GM12891 (cell line): ENCODE measurements around the gene CYP2J2.

Experiments used
- PAX5 ChIP-seq: IDR thresholded peaks from 2 replicates; pipeline ENCODE4 v1.6.1; 2011; ENCODE audit warnings: low read length, moderate library complexity, mild to moderate bottlenecking; ENCODE audit not compliant: insufficient read depth, severe bottlenecking
- POLR2A ChIP-seq: IDR thresholded peaks from 2 replicates; pipeline ENCODE4 v1.6.1; 2011; ENCODE audit warnings: low read depth, low read length, control low read depth
- POLR2AphosphoS5 ChIP-seq: IDR thresholded peaks from 2 replicates; pipeline ENCODE4 v1.6.1; 2011; ENCODE audit warnings: low read depth, low read length, control low read depth
- POU2F2 ChIP-seq: IDR thresholded peaks from 2 replicates; pipeline ENCODE4 v1.6.1; 2011; ENCODE audit warnings: low read depth, mild to moderate bottlenecking, control low read depth, low read length, moderate library complexity
- SPI1 ChIP-seq: IDR thresholded peaks from 2 replicates; pipeline ENCODE4 v1.6.1; 2011; ENCODE audit warnings: low read depth, low read length, control low read depth
- TAF1 ChIP-seq: IDR thresholded peaks from 2 replicates; pipeline ENCODE4 v1.6.1; 2011; ENCODE audit warnings: low read depth, low read length, control low read depth

GRCh38 chr1:59967780-59968179 lies 41.2 kb upstream of the CYP2J2 start:
- TF ChIP-seq POLR2A (no peak), TAF1 (no peak), PAX5 (no peak), POLR2AphosphoS5 (no peak), SPI1 (no peak), POU2F2 (no peak)
